Left lung (tissue), 10 donors: Measurements from ENCODE around the gene DLEC1. TPM values are rescaled to one million over a fixed set of nuclear protein-coding genes. Genes with fewer than 3 reads are reported as not detected.

Source experiments
- ATAC-seq: fragments of 200-7000 bp; cut with Tn5 transposase; one replicate; pipeline ENCODE4 v1.9.1; 2020; ENCODE audit warnings: moderate library complexity
- DNase-seq, 4 donors: peaks; one replicate each; pipeline ENCODE4 v3.0.0-alpha.2; 2013 to 2020
- H3K27ac ChIP-seq, 2 donors: fragments of 200-600 bp; sonication (generic) in 1 of 2; one replicate each; pipeline versions ENCODE4 v1.5.0 to v1.8.0; 2020 to 2021
- H3K27me3 ChIP-seq, 2 donors: fragments of 200-600 bp; sonication (generic) in 1 of 2; one replicate each; pipeline versions ENCODE4 v1.5.0 to v1.8.0; 2020 to 2021
- H3K36me3 ChIP-seq, 2 donors: fragments of 200-600 bp; sonication (generic) in 1 of 2; one replicate each; pipeline versions ENCODE4 v1.5.0 to v1.8.0; 2020 to 2021
- H3K4me1 ChIP-seq, 2 donors: fragments of 200-600 bp; one replicate each; pipeline ENCODE4 v1.8.0; 2021
- H3K4me3 ChIP-seq, 2 donors: fragments of 200-600 bp; sonication (generic) in 1 of 2; one replicate each; pipeline versions ENCODE4 v1.5.0 to v1.8.0; 2020 to 2021; ENCODE audit warnings: mild to moderate bottlenecking in 1 of 2
- H3K9me3 ChIP-seq, 2 donors: fragments of 200-600 bp; sonication (generic) in 1 of 2; one replicate each; pipeline versions ENCODE4 v1.5.0 to v1.8.0; 2020 to 2021
- CTCF ChIP-seq, 2 donors: fragments of 200-600 bp; sonication (generic) in 1 of 2; IDR thresholded peaks; one replicate each; pipeline versions ENCODE4 v1.5.0 to v1.8.0; 2021; ENCODE audit warnings: antibody characterized with exemption in 2 of 2
- intact Hi-C, 2 donors: fragments of 100-400 bp; cut with DNase I; formaldehyde crosslinking; loops; one replicate each; pipeline versions ENCODE4 v1.11.2 to v1.14.2; 2022
- polyA plus RNA-seq, 6 donors: library from polyadenylated mRNA; unstranded; fragments of 120-200 nt; gene quantifications; one replicate each; pipeline ENCODE4 v1.2.1, GENCODE V29; 2013; ENCODE audit not compliant: insufficient read length in 6 of 6
- total RNA-seq, 2 donors: library from RNA; stranded (reverse); fragmentation: NEBNext Ultra II Directional; extraction: Animal tissue kit (Norgen Biotek cat#: 25700); gene quantifications; one replicate each; pipeline ENCODE4 v1.2.1, GENCODE V29; 2021
- donor health status: DM: no; HTN: yes; CAD: no.
- donor health status: DM: no; HTN: no; CAD: no.

Gene DLEC1
- total and polyA plus RNA-seq, 8 donors, result 2.8 to 10.5 (median 6.1) TPM

- Histone ChIP-seq H3K4me3 (no peak overlapping the region), H3K9me3 (no peaks in the 10 kb centered on the region), H3K27me3 (no peaks in the 10 kb centered on the region), H3K36me3 (no peaks in the 10 kb centered on the region), H3K27ac (no peak overlapping the region), H3K4me1 (no peaks in the 10 kb centered on the region)
- DNase-seq, result no peak
- no peak for ATAC-seq
- no peak for TF ChIP-seq CTCF (IDR thresholded peaks at IDR 0.05)
- intact Hi-C loops, result no loop called here
Measured at GRCh38 chr3:38088126-38089078, 49.4 kb downstream of the DLEC1 start.

- no peaks in the 10 kb centered on the region for H3K9me3 ChIP-seq
- H3K27ac ChIP-seq, result no peak overlapping the region
- ATAC-seq (no peak), DNase-seq (no peak)
- TF ChIP-seq CTCF (IDR thresholded peaks at IDR 0.05), result no peak
- H3K4me1 ChIP-seq, result no peaks in the 10 kb centered on the region
- no peaks in the 10 kb centered on the region for H3K36me3 ChIP-seq
- H3K27me3 ChIP-seq, result no peaks in the 10 kb centered on the region
- intact Hi-C loops, result no loop called here
- H3K4me3 ChIP-seq, result no peak overlapping the region
Measured at GRCh38 chr3:38089163-38089562, 50.2 kb downstream of the DLEC1 start.

GRCh38 chr3:38090453-38090852, 51.4 kb downstream of the DLEC1 start:
- Histone ChIP-seq H3K36me3 (no peaks in the 10 kb centered on the region), H3K27ac (no peak overlapping the region), H3K4me3 (no peak overlapping the region), H3K9me3 (no peaks in the 10 kb centered on the region), H3K27me3 (no peaks in the 10 kb centered on the region), H3K4me1 (no peaks in the 10 kb centered on the region)
- no peak for TF ChIP-seq CTCF (IDR thresholded peaks at IDR 0.05)
- DNase-seq (no peak), ATAC-seq (no peak)
- intact Hi-C loops, result no loop called here

- no peaks in the 10 kb centered on the region for H3K27me3 ChIP-seq
- no peak for DNase-seq
- intact Hi-C loops, result no loop called here
- TF ChIP-seq CTCF (IDR thresholded peaks at IDR 0.05), result no peak
- H3K9me3 ChIP-seq, result no peaks in the 10 kb centered on the region
- H3K4me3 ChIP-seq, result no peak overlapping the region
- H3K36me3 ChIP-seq, result no peaks in the 10 kb centered on the region
- H3K27ac ChIP-seq, result no peak overlapping the region
- ATAC-seq, result no peak
- H3K4me1 ChIP-seq, result peaks cover 0 to 3% of the 10 kb centered on the region in 2 donors
Measured at GRCh38 chr3:38094999-38095398, 56.0 kb downstream of the DLEC1 start.

GRCh38 chr3:38095669-38096483, 56.9 kb downstream of the DLEC1 start:
- ATAC-seq (no peak), DNase-seq (no peak)
- no peak for TF ChIP-seq CTCF (IDR thresholded peaks at IDR 0.05)
- H3K27ac ChIP-seq, result no peak overlapping the region
- no peak overlapping the region for H3K4me3 ChIP-seq
- no peaks in the 10 kb centered on the region for H3K36me3 ChIP-seq
- H3K27me3 ChIP-seq, result no peaks in the 10 kb centered on the region
- H3K4me1 ChIP-seq, result peaks cover 0 to 4% of the 10 kb centered on the region in 2 donors
- no peaks in the 10 kb centered on the region for H3K9me3 ChIP-seq
- intact Hi-C loops, result no loop called here
